22Rv1 (cell line): ENCODE measurements around the gene CCDC126.

Source experiments
- CTCF ChIP-seq: fragments of 450-650 bp; IDR thresholded peaks from 2 replicates; pipeline ENCODE4 v1.5.1; 2017; ENCODE audit warnings: mild to moderate bottlenecking
- ZFX ChIP-seq: fragments of 450-650 bp; IDR thresholded peaks from 2 replicates; pipeline ENCODE4 v1.6.1; 2017; ENCODE audit warnings: antibody characterized with exemption, borderline replicate concordance

- TF ChIP-seq CTCF (no peak), ZFX (no peak)
Measured at GRCh38 chr7:23691320-23691719, 94.1 kb downstream of the CCDC126 start.
